Tibial nerve (tissue), 4 donors: ENCODE data around the gene RNASE9.

ENCODE experiments used
- EP300 ChIP-seq, 2 donors: sonication (generic); formaldehyde crosslinking; IDR thresholded peaks; one replicate each; pipeline ENCODE4 v1.6.1; 2017; ENCODE audit warnings: antibody characterized with exemption in 2 of 2, mild to moderate bottlenecking in 1 of 2
- POLR2A ChIP-seq, 2 donors: fragments of 450-650 bp; IDR thresholded peaks; one replicate each; pipeline ENCODE4 v1.6.1; 2017; ENCODE audit warnings: antibody characterized with exemption in 2 of 2, mild to moderate bottlenecking in 2 of 2, moderate library complexity in 2 of 2
- TF ChIP-seq, protein P1 (sequence below), 5 experiments: fragments of 200-600 bp in 3 of 5; fragments of 450-650 bp in 2 of 5; sonication (generic) in 3 of 5; IDR thresholded peaks; one replicate each; pipeline ENCODE4 v1.5.1; 2016 to 2019; ENCODE audit warnings: antibody characterized with exemption in 5 of 5, mild to moderate bottlenecking in 3 of 5, moderate library complexity in 2 of 5

DNA sequence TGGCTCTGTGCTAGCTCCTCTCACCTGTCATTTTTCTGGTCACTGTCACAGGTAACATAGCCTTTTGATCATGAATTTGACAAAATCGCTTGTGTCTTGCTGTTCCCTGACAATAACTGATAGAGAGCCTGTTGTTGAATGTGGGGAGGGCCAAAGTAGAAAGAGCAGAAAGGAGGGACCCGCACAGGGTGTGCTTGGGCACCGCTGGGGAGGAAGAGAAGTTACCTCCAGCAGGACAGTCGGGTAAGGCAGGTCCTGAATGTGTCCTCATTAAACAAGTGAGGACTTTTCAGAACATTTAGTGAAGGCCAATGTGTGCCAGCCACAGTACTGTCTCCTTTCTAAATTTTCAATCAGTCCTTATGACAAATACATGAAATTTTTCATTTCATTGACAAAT, 30.4 kb upstream of the RNASE9 start, which contains the start of gene RNASE12:
- TF ChIP-seq, protein P1, sequence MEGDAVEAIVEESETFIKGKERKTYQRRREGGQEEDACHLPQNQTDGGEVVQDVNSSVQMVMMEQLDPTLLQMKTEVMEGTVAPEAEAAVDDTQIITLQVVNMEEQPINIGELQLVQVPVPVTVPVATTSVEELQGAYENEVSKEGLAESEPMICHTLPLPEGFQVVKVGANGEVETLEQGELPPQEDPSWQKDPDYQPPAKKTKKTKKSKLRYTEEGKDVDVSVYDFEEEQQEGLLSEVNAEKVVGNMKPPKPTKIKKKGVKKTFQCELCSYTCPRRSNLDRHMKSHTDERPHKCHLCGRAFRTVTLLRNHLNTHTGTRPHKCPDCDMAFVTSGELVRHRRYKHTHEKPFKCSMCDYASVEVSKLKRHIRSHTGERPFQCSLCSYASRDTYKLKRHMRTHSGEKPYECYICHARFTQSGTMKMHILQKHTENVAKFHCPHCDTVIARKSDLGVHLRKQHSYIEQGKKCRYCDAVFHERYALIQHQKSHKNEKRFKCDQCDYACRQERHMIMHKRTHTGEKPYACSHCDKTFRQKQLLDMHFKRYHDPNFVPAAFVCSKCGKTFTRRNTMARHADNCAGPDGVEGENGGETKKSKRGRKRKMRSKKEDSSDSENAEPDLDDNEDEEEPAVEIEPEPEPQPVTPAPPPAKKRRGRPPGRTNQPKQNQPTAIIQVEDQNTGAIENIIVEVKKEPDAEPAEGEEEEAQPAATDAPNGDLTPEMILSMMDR (IDR thresholded peaks at IDR 0.05), result no peak
- TF ChIP-seq POLR2A (IDR thresholded peaks at IDR 0.05) (no peak), EP300 (IDR thresholded peaks at IDR 0.05) (no peak)
